ENCODE data around the gene SLC12A3. TPM values are rescaled to one million over a fixed set of nuclear protein-coding genes. Genes with fewer than 3 reads are reported as not detected.

The SLC12A3 gene
- polyA plus RNA-seq, 3 donors, result 0.03 TPM; not detected in 2

DNA sequence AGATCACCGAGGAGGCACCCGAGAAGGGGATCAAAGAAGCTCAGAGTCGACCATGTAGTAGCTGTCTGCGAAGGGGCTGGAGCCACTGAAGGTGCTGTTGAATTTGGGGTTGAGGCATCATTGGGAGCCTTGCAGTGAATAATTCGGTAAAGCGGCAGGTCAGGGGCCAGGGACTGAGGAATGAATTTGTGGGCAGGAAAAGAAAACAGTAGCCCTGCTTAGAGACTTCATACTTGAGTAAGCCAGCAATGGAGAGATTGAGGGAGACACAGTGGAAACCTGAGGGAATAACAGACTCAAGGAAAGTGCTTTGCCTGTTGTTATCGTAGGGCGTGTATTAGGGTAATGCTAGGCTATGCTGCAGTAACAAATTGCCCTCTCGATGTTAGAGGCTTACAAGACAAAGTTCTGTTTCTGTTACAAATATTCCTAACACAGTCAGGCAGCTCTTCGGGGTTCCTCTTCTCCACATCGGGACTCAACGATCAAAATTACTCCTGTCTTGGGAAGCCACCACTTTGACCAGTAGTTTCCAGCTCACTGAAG, 53.5 kb downstream of the SLC12A3 start:
- no peak overlapping the region for H2AFZ ChIP-seq (ENCODE audit: insufficient read depth, low read depth, low read length, poor library complexity, severe bottlenecking)
- H3K9ac ChIP-seq (ENCODE audit: insufficient read depth, low read length, poor library complexity, severe bottlenecking), result no peak overlapping the region
- intact Hi-C loops (cut with micrococcal nuclease), result no loop called here
- TF ChIP-seq, protein P1, sequence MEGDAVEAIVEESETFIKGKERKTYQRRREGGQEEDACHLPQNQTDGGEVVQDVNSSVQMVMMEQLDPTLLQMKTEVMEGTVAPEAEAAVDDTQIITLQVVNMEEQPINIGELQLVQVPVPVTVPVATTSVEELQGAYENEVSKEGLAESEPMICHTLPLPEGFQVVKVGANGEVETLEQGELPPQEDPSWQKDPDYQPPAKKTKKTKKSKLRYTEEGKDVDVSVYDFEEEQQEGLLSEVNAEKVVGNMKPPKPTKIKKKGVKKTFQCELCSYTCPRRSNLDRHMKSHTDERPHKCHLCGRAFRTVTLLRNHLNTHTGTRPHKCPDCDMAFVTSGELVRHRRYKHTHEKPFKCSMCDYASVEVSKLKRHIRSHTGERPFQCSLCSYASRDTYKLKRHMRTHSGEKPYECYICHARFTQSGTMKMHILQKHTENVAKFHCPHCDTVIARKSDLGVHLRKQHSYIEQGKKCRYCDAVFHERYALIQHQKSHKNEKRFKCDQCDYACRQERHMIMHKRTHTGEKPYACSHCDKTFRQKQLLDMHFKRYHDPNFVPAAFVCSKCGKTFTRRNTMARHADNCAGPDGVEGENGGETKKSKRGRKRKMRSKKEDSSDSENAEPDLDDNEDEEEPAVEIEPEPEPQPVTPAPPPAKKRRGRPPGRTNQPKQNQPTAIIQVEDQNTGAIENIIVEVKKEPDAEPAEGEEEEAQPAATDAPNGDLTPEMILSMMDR (IDR thresholded peaks at IDR 0.05), result no peak
- H4K20me1 ChIP-seq (ENCODE audit: insufficient read depth, low read length), result no peaks in the 10 kb centered on the region
- H3K36me3 ChIP-seq (replicated peaks in 1 of 2; ENCODE audit: control insufficient read depth in 1 of 2, insufficient read depth in 2 of 2, low read length in 2 of 2), result no peaks in the 10 kb centered on the region
- H3K4me1 ChIP-seq (ENCODE audit: control insufficient read depth in 1 of 2, insufficient read depth in 2 of 2, low read length in 2 of 2), result peaks cover 26% of the 10 kb centered on the region in 2 donors
- no peak overlapping the region for H3K4me2 ChIP-seq (replicated peaks; ENCODE audit: extremely low read depth, low read length, poor library complexity, severe bottlenecking)
- no peak for DNase-seq
- H3K9me3 Mint-ChIP-seq, result peaks cover 0 to 2% (median 0%) of the 10 kb centered on the region in 7 donors
- H3K79me2 ChIP-seq (ENCODE audit: insufficient read depth, low read length), result no peaks in the 10 kb centered on the region
- no peak overlapping the region for H3K27ac Mint-ChIP-seq
- no peak overlapping the region for H3K4me3 Mint-ChIP-seq
- H3K27me3 Mint-ChIP-seq (ENCODE audit: low read depth in 3 of 3), result peaks cover 12 to 15% (median 14%) of the 10 kb centered on the region in 3 donors
- WGBS (ENCODE audit: insufficient coverage), result 98% methylated on average over 8 of the region's 12 CpGs
- H3K4me3 ChIP-seq (replicated peaks in 1 of 3; ENCODE audit: low read depth in 2 of 3, low read length in 3 of 3), result no peak overlapping the region
- peaks cover 44% of the 10 kb centered on the region for H3K4me1 Mint-ChIP-seq
- no peaks in the 10 kb centered on the region for H3K27me3 ChIP-seq (ENCODE audit: control insufficient read depth in 2 of 2, insufficient read depth in 2 of 2, low read length in 2 of 2)
- H3K27ac ChIP-seq (ENCODE audit: low read depth in 1 of 2, low read length in 2 of 2), result no peak overlapping the region
- H3K9me3 ChIP-seq (replicated peaks in 1 of 2; ENCODE audit: control insufficient read depth in 1 of 2, insufficient read depth in 1 of 2, low read length in 2 of 2), result no peaks in the 10 kb centered on the region
- H3K36me3 Mint-ChIP-seq, result peaks cover 3 to 9% of the 10 kb centered on the region in 2 donors

DNA sequence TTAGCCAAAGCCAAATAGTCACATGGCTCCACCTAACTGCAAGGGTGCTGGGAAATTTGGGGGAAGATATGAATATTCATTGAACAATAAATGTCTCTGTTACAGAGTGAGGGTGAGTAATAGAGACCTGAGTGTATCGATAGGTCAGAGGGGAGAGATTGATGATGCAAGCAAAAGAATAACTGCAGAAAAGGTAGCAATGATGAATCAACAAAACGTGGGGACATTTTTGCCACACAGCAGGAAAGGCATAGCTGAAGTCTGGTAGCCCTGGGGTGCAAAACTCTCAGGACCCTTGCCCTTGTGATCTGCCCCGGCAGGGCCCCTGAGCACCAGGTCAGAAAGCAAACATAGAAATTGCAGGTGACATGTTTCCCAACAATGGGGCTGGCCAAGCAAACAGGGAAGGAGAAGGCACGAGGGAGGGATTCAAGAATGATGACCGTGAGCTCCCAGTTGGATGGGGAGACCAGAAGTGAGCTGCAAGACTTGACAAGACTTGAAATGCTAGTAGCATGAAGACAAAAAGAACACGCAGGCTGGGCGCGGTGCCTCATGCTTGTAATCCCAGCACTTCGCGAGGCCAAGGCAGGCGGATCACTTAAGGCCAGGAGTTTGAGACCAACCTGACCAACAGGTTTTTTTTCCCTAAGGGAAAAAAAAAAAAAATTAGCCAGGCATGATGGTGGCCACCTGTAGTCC, 54.2 kb downstream of the SLC12A3 start:
- intact Hi-C loops (cut with micrococcal nuclease), result no loop called here
- peak overlapping the region in 1 of 2 donors; percentile 33 for H3K4me3 Mint-ChIP-seq
- Histone ChIP-seq H3K4me2 (replicated peaks; ENCODE audit: extremely low read depth, low read length, poor library complexity, severe bottlenecking) (no peak overlapping the region), H3K27ac (ENCODE audit: low read depth in 1 of 2, low read length in 2 of 2) (no peak overlapping the region), H3K27me3 (ENCODE audit: control insufficient read depth in 2 of 2, insufficient read depth in 2 of 2, low read length in 2 of 2) (no peaks in the 10 kb centered on the region), H3K4me1 (ENCODE audit: control insufficient read depth in 1 of 2, insufficient read depth in 2 of 2, low read length in 2 of 2) (peaks cover 28 to 31% of the 10 kb centered on the region in 2 donors), H3K4me3 (replicated peaks in 1 of 3; ENCODE audit: low read depth in 2 of 3, low read length in 3 of 3) (no peak overlapping the region), H3K9ac (ENCODE audit: insufficient read depth, low read length, poor library complexity, severe bottlenecking) (no peak overlapping the region), H3K79me2 (ENCODE audit: insufficient read depth, low read length) (no peaks in the 10 kb centered on the region), H3K9me3 (replicated peaks in 1 of 2; ENCODE audit: control insufficient read depth in 1 of 2, insufficient read depth in 1 of 2, low read length in 2 of 2) (no peaks in the 10 kb centered on the region), H2AFZ (ENCODE audit: insufficient read depth, low read depth, low read length, poor library complexity, severe bottlenecking) (no peak overlapping the region), H4K20me1 (ENCODE audit: insufficient read depth, low read length) (no peaks in the 10 kb centered on the region), H3K36me3 (replicated peaks in 1 of 2; ENCODE audit: control insufficient read depth in 1 of 2, insufficient read depth in 2 of 2, low read length in 2 of 2) (no peaks in the 10 kb centered on the region)
- H3K4me1 Mint-ChIP-seq, result peaks cover 42% of the 10 kb centered on the region
- DNase-seq, result peak in 1 of 3 donors; percentile 42
- H3K27ac Mint-ChIP-seq, result peak overlapping the region in 1 of 7 donors; percentile 56
- H3K9me3 Mint-ChIP-seq, result peaks cover 0 to 2% (median 0%) of the 10 kb centered on the region in 7 donors
- peaks cover 3 to 7% of the 10 kb centered on the region in 2 donors for H3K36me3 Mint-ChIP-seq
- H3K27me3 Mint-ChIP-seq (ENCODE audit: low read depth in 3 of 3), result peaks cover 13 to 17% (median 16%) of the 10 kb centered on the region in 3 donors
- TF ChIP-seq, protein P1 (IDR thresholded peaks at IDR 0.05), result no peak
- WGBS (ENCODE audit: insufficient coverage), result 92% methylated on average over 11 of the region's 11 CpGs

All from CD14-positive monocyte (primary cell).